GM12878 (cell line): Measurements from ENCODE around the gene ZAR1L. TPM values are rescaled to one million over a fixed set of nuclear protein-coding genes. Genes with fewer than 3 reads are reported as not detected.

ENCODE experiments used
- ATAC-seq: fragments of 200-7000 bp; cut with Tn5 transposase; 3 replicates; pipeline ENCODE4 v1.9.1; 2020; ENCODE audit warnings: mild to moderate bottlenecking, moderate library complexity
- BruUV-seq: library from RNA; stranded (reverse); fragments of 400-500 nt; replicated peaks from 2 replicates; lab custom pipeline; 2021; lab: Mats Ljungman, UMichigan
- CTCF ChIA-PET: fragments of 300-600 bp; sonication (Branson Sonifier 250); formaldehyde crosslinking; extraction: SDS; loops from one replicate; lab custom pipeline; 2021; ENCODE audit warnings: inconsistent platforms; lab: Yijun Ruan, JAX
- POLR2A ChIA-PET: fragments of 350-600 bp; formaldehyde crosslinking; extraction: SDS; loops from one replicate; lab custom pipeline; 2021; ENCODE audit warnings: inconsistent platforms; lab: Charles Lee
- RAD21 ChIA-PET: fragments of 300-600 bp; sonication (Branson Sonifier 250); formaldehyde crosslinking; loops from one replicate; lab custom pipeline; 2023; ENCODE audit warnings: antibody characterized with exemption; ENCODE audit not compliant: unreplicated experiment; lab: Charles Lee
- SMC1A ChIA-PET: fragments of 300-600 bp; sonication (Branson Sonifier 250); formaldehyde crosslinking; loops from one replicate; lab custom pipeline; 2023; ENCODE audit not compliant: unreplicated experiment, uncharacterized antibody; lab: Charles Lee
- DNase-seq: peaks from one replicate; pipeline ENCODE4 v3.0.0-alpha.2; 2011; ENCODE audit warnings: low read depth, low spot score
- FAIRE-seq: peaks from 3 replicates; lab custom pipeline; 2011; peaks lifted over from hg19 to GRCh38; lab: Jason Lieb, UNC
- H2AFZ ChIP-seq: 2 replicates; pipeline ENCODE4 v1.6.0; 2011; ENCODE audit warnings: low read depth, low read length, control low read depth; ENCODE audit not compliant: control insufficient read depth
- H3K27ac ChIP-seq: 2 replicates; pipeline ENCODE4 v1.5.1; 2011; ENCODE audit warnings: control low read depth; ENCODE audit not compliant: control insufficient read depth, insufficient read depth
- H3K27me3 ChIP-seq, 2 experiments: replicated peaks in 1 of 2; 2 replicates each; pipeline versions ENCODE4 v1.6.0 to v1.6.1; 2011; ENCODE audit warnings: low read length in 1 of 2; ENCODE audit not compliant: control insufficient read depth in 2 of 2, insufficient read depth in 2 of 2
- H3K36me3 ChIP-seq, 2 experiments: 2 replicates each; pipeline ENCODE4 v1.5.1; 2011; ENCODE audit warnings: low read length in 1 of 2; ENCODE audit not compliant: control insufficient read depth in 2 of 2, insufficient read depth in 2 of 2
- H3K4me1 ChIP-seq: 2 replicates; pipeline ENCODE4 v1.6.1; 2011; ENCODE audit warnings: mild to moderate bottlenecking, low read length, moderate library complexity, mixed read lengths; ENCODE audit not compliant: control insufficient read depth, insufficient read depth
- H3K4me2 ChIP-seq: 2 replicates; pipeline ENCODE4 v1.6.0; 2011; ENCODE audit warnings: control low read depth; ENCODE audit not compliant: control insufficient read depth, insufficient read depth
- H3K4me3 ChIP-seq: fragments of 200-600 bp; sonication (generic); 2 replicates; pipeline ENCODE4 v1.5.1; 2016
- H3K79me2 ChIP-seq: 2 replicates; pipeline ENCODE4 v1.6.0; 2011; ENCODE audit warnings: low read length; ENCODE audit not compliant: control insufficient read depth, insufficient read depth
- H3K9ac ChIP-seq: 2 replicates; pipeline ENCODE4 v1.8.0; 2011; ENCODE audit warnings: low read length, control low read depth, mixed read lengths; ENCODE audit not compliant: control insufficient read depth, insufficient read depth
- H3K9me3 ChIP-seq: replicated peaks from 3 replicates; pipeline ENCODE4 v1.5.1; 2011; ENCODE audit warnings: mild to moderate bottlenecking, low read length; ENCODE audit not compliant: control insufficient read depth, insufficient read depth
- H4K20me1 ChIP-seq: 2 replicates; pipeline ENCODE4 v1.6.0; 2011; ENCODE audit not compliant: control insufficient read depth, insufficient read depth
- RUNX3 ChIP-seq: IDR thresholded peaks from 2 replicates; pipeline ENCODE4 v1.6.1; 2012; ENCODE audit warnings: low read length, inconsistent platforms
- SMAD5 ChIP-seq: IDR thresholded peaks from 2 replicates; pipeline ENCODE4 v1.6.1; 2016; ENCODE audit warnings: antibody characterized with exemption, low read depth
- SPI1 ChIP-seq: IDR thresholded peaks from 2 replicates; pipeline ENCODE4 v1.6.1; 2011; ENCODE audit warnings: low read depth, mild to moderate bottlenecking, low read length, moderate library complexity, borderline replicate concordance; ENCODE audit not compliant: insufficient read depth
- whole genome bisulfite sequencing: methylation state at CpG from one replicate; pipeline ENCODE4 v1.1.6; 2016; ENCODE audit warnings: low lambda C conversion rate; ENCODE audit not compliant: insufficient replicate concordance, insufficient coverage; ENCODE audit errors: missing lambda C conversion rate; 5-methylcytosine and 5-hydroxymethylcytosine counted together
- in situ Hi-C: fragments of 300-500 bp; cut with MboI; formaldehyde crosslinking; loops from 9 replicates; pipeline ENCODE4 v1.14.3; 2018; ENCODE audit warnings: mixed read lengths
- intact Hi-C: fragments of 100-400 bp; cut with micrococcal nuclease; formaldehyde crosslinking; loops from one replicate; pipeline ENCODE4 v1.14.2; 2022; ENCODE audit not compliant: unreplicated experiment
- polyA plus RNA-seq, 11 experiments: library from polyadenylated mRNA; depleted of rRNA in 4 of 11; unstranded in 6 of 11; stranded (reverse) in 5 of 11; fragments of >200 nt; fragmentation: Nextera tagmentation in 4 of 11; fragmentation: Illumina TruSeq in 1 of 11; extraction: Ambion mirVana in 4 of 11; extraction: Trizol in 1 of 11; gene quantifications; 1 replicate in 1 of 11; 2 replicates in 10 of 11; pipeline versions ENCODE4 v1.2.1 to v1.2.3, GENCODE V29; 2011 to 2016; ENCODE audit warnings: inconsistent platforms in 2 of 11, missing spikeins in 2 of 11, low read depth in 1 of 11
- total RNA-seq, 4 experiments: library from RNA; depleted of rRNA in 3 of 4; stranded (reverse); fragments of >200 nt in 3 of 4; fragmentation: Illumina TruSeq in 1 of 4; extraction: Trizol in 1 of 4; gene quantifications; 2 replicates each; pipeline versions ENCODE4 v1.2.1 to v1.2.3, GENCODE V29; 2013 to 2021

Gene ZAR1L
- total and polyA plus RNA-seq, 10 of the 15 experiments (the other 5 are each of a cell fraction or from before 2014, with no cell fraction given): 0.05 to 0.34 (median 0.17) TPM; not detected in 6

- SMC1A ChIA-PET: interaction anchor here (0.6 to 2.5 kb wide), 14 partner anchors 10 to 653 kb away, joined by 3 to 9 read pairs (median 4); partner anchors contain the start of gene N4BP2L1
- BruUV-seq: no TSS peak
- DNase-seq (no peak), FAIRE-seq (no peak), ATAC-seq (no peak)
- Histone ChIP-seq H3K4me3 (0 out of 2 replicates have a peak overlapping the region, but pooled peaks have one; percentile 8), H3K27ac (peak overlapping the region; percentile 11; the same call in 1 of the 2 replicates), H3K9ac (no peak overlapping the region), H3K9me3 (no peaks in the 10 kb centered on the region; the same call in 2 of the 3 replicates), H2AFZ (peak overlapping the region; percentile 18; the same call in 1 of the 2 replicates), H3K4me1 (peaks cover 20% of the 10 kb centered on the region), H3K36me3 (peaks cover 1 to 2% of the 10 kb centered on the region in 2 experiments; a peak in 2 of 4 replicates), H3K79me2 (peaks cover 21% of the 10 kb centered on the region), H3K4me2 (peak overlapping the region; percentile 100), H3K27me3 (no peaks in the 10 kb centered on the region), H4K20me1 (no peaks in the 10 kb centered on the region)
- CTCF ChIA-PET: interaction anchor here (0.6 to 1.8 kb wide), 10 partner anchors 9 to 408 kb away, joined by 3 to 6 read pairs (median 3); partner anchors contain the start of gene N4BP2L2
- 50% methylated on average over 2 of the region's 2 CpGs for WGBS
- POLR2A ChIA-PET: interaction anchor here (0.7 to 0.9 kb wide), 4 partner anchors 19 to 1273 kb away, joined by 3 read pairs; no protein-coding TSS in a partner anchor
- peak; percentile 57; the same call in 1 of the 2 replicates for TF ChIP-seq SPI1
- no peak for TF ChIP-seq SMAD5
- TF ChIP-seq RUNX3: no peak
- RAD21 ChIA-PET: interaction anchor here (0.8 to 1.9 kb wide), 7 partner anchors 10 to 408 kb away, joined by 3 to 6 read pairs (median 3); no protein-coding TSS in a partner anchor
- intact Hi-C loops (loop anchor here (2.0 to 5.0 kb wide), 3 partner anchors 109 to 219 kb away; partner anchors contain the start of genes N4BP2L1 and N4BP2L2), in situ Hi-C loops (no loop called here)
Measured at GRCh38 chr13:32317716-32318465, 2.7 kb upstream of the ZAR1L start.
